Panc1 (cell line): Measurements from ENCODE around the gene LRRD1.
A peak's percentile ranks its signal among the peaks of the same experiment; 100 is the strongest.

Experiments used
- CTCF ChIP-seq: fragments of 450-650 bp; IDR thresholded peaks from 2 replicates; pipeline ENCODE4 v1.5.1; 2017; ENCODE audit warnings: mild to moderate bottlenecking
- POLR2AphosphoS5 ChIP-seq: IDR thresholded peaks from 2 replicates; pipeline ENCODE4 v1.6.1; 2012; ENCODE audit warnings: mild to moderate bottlenecking, low read depth, low read length, moderate library complexity
- REST ChIP-seq, 2 experiments: IDR thresholded peaks; 2 replicates each; pipeline ENCODE4 v1.6.1; 2011 to 2012; ENCODE audit warnings: low read depth in 2 of 2, control low read depth in 1 of 2, low read length in 1 of 2, mild to moderate bottlenecking in 1 of 2, moderate library complexity in 1 of 2; ENCODE audit not compliant: insufficient read depth in 1 of 2
- TCF7L2 ChIP-seq: IDR thresholded peaks from 2 replicates; pipeline ENCODE4 v1.6.1; 2011; ENCODE audit warnings: mild to moderate bottlenecking, low read depth, low read length, inconsistent platforms

- TF ChIP-seq CTCF (peak; percentile 96), POLR2AphosphoS5 (no peak), TCF7L2 (no peak), REST (IDR thresholded peaks at IDR 0.05; ENCODE audit: insufficient read depth in 1 of 2, low read depth in 2 of 2, low read length in 1 of 2) (no peak)
These were observed 45.1 kb downstream of the LRRD1 start for GRCh38 chr7:92133737-92134270.
